Activated T-cell treated with anti-CD3 and anti-CD28 coated beads, Interleukin-2, amount 50 U/mL, for 72 hours (primary cell): ENCODE measurements around the gene DCDC2B. TPM values are rescaled to one million over a fixed set of nuclear protein-coding genes. Genes with fewer than 3 reads are reported as not detected.
A peak's percentile ranks its signal among the peaks of the same experiment; 100 is the strongest.

Source experiments
- ATAC-seq, 2 donors: fragments of 150-1000 bp; cut with Tn5 transposase; replicated peaks in 1 of 2; 2 replicates each; pipeline ENCODE4 v1.10.0; 2021; ENCODE audit warnings: moderate library complexity in 2 of 2, mild to moderate bottlenecking in 1 of 2
- DNase-seq, 2 donors: peaks; one replicate each; pipeline ENCODE4 v3.0.0; 2021 to 2022; ENCODE audit warnings: mixed read lengths in 1 of 2
- H3K27ac Mint-ChIP-seq: one replicate; pipeline ENCODE4 v1.8.0; 2022; ENCODE audit warnings: mild to moderate bottlenecking, moderate library complexity, mixed read lengths
- H3K27me3 Mint-ChIP-seq: one replicate; pipeline ENCODE4 v1.8.0; 2022; ENCODE audit warnings: low read depth, mixed read lengths
- H3K36me3 Mint-ChIP-seq, 2 donors: one replicate each; pipeline ENCODE4 v1.8.0; 2022; ENCODE audit warnings: mixed read lengths in 2 of 2, mild to moderate bottlenecking in 1 of 2; ENCODE audit not compliant: insufficient read depth in 2 of 2
- H3K4me1 Mint-ChIP-seq: one replicate; pipeline ENCODE4 v1.8.0; 2022; ENCODE audit warnings: low read depth, mixed read lengths
- H3K4me3 Mint-ChIP-seq, 2 donors: one replicate each; pipeline ENCODE4 v1.8.0; 2022; ENCODE audit warnings: mild to moderate bottlenecking in 2 of 2, mixed read lengths in 2 of 2, moderate library complexity in 2 of 2
- H3K9me3 Mint-ChIP-seq, 2 donors: one replicate each; pipeline ENCODE4 v1.8.0; 2022; ENCODE audit warnings: mixed read lengths in 2 of 2
- total RNA-seq, 2 donors: library from RNA; stranded (reverse); gene quantifications; one replicate each; pipeline ENCODE4 v1.2.3, GENCODE V29; 2022

Gene DCDC2B
- total RNA-seq, 2 donors from 2014 or later, result 0.21 TPM; not detected in 1

DNA sequence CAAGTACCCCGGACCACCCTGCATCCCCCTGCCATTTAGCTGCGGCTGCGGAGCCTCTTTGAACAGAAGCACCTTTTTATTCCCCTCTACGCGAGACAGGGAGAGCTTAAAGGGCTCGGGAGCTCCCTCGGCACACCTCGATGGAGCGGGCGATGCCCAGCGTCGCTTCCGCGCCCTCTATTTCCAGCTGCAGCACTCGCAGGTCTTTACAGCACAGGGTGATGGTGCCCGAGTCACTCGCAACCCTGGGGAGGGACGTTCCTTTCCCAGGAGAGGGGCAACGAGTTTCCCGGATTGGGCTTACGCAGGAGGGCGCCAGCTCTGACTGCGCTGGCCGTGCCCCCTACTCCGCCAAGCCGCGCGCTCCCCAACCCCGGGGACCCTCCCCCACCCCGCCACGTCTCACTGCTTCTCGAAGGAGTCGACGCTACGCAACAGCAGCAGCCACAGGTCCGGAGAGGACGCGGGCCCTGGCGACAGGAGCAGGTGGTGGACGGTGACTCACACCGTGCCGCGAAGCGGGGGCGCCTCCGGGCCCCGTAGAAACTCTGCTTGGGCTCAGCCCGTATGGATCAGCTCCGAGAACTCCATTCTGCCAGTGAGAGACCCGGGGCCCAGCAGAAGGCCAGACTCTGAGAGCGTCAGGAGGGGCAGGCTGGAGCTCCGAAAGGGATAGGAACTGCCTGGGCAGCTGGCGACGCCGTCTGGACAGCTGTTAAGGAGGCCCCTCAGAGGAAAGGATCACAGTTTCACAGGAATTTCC lies 32.3 kb downstream of the DCDC2B start:
- H3K4me3 Mint-ChIP-seq, result peak overlapping the region; percentile 90 to 92
- DNase-seq (peak; percentile 56 to 58), ATAC-seq (peak; percentile 72)
- H3K27ac Mint-ChIP-seq, result no peak overlapping the region
- peaks cover 29% of the 10 kb centered on the region for H3K4me1 Mint-ChIP-seq
- H3K36me3 Mint-ChIP-seq, result no peaks in the 10 kb centered on the region
- H3K9me3 Mint-ChIP-seq, result no peaks in the 10 kb centered on the region
- no peaks in the 10 kb centered on the region for H3K27me3 Mint-ChIP-seq

- DNase-seq, result no peak
- Mint-ChIP-seq H3K27me3 (no peaks in the 10 kb centered on the region), H3K4me1 (peaks cover 41% of the 10 kb centered on the region), H3K27ac (no peak overlapping the region), H3K4me3 (no peak overlapping the region), H3K9me3 (no peaks in the 10 kb centered on the region), H3K36me3 (no peaks in the 10 kb centered on the region)
- no peak for ATAC-seq
Observed at GRCh38 chr1:32242341-32242851, 33.5 kb downstream of the DCDC2B start.

GRCh38 chr1:32246888-32247273 lies 38.0 kb downstream of the DCDC2B start, which contains the start of gene FAM167B:
FAM167B (plus strand) TSS chr1:32247222; CDS start chr1:32247422, 200 bp downstream.
- Mint-ChIP-seq H3K4me3 (peak within 1 kb of the TSS; percentile 74 to 91), H3K9me3 (no peaks in the 10 kb centered on the region), H3K4me1 (peaks cover 68% of the 10 kb centered on the region), H3K36me3 (peaks cover 3 to 4% of the 10 kb centered on the region in 2 donors), H3K27me3 (no peaks in the 10 kb centered on the region), H3K27ac (peak within 1 kb of the TSS; percentile 72)
- no peak for ATAC-seq
- no peak for DNase-seq

- H3K4me3 Mint-ChIP-seq, result peak overlapping the region; percentile 74 to 91
- no peaks in the 10 kb centered on the region for H3K9me3 Mint-ChIP-seq
Observed at GRCh38 chr1:32247452-32247851, 38.6 kb downstream of the DCDC2B start.

DNA sequence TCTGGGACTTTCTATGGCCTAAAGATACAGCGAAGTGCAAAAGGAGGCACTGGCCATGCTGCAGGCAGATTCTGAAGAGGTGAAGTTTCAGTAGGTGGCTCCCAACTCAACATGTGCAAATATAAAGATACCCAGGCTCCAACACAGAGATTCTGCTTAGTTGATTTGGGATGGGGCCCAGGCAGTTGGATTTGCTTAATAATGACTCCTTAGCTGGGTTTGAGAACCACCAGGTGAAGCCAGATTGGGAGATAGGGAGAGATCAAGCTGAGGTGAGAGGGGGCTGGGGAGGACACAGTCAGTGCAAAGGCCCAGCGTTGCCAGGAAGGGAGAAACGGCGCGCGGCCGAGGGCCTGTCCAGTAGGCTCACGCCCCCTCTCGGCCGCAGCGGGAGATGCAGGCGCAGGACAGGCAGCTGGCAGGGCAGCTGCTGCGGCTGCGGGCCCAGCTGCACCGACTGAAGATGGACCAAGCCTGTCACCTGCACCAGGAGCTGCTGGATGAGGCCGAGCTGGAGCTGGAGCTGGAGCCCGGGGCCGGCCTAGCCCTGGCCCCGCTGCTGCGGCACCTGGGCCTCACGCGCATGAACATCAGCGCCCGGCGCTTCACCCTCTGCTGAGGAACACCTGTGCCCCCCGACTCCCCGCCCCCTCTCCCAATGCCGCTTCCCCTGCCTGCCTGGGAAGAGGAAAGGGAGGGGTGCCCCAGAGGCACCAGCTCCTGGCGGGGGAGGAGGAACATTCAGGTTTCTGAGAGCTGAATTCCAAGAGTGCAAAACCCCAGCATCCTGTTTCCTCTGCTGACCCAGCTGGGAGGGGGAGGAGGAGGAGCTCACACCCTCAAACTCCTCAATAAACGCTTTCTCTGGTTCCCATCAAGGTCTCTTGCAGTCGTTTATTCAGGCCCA lies 39.3 kb downstream of the DCDC2B start:
- peaks cover 67% of the 10 kb centered on the region for H3K4me1 Mint-ChIP-seq
- no peaks in the 10 kb centered on the region for H3K9me3 Mint-ChIP-seq
- peak overlapping the region; percentile 72 for H3K27ac Mint-ChIP-seq
- peak; percentile 89 to 93 for DNase-seq
- peak overlapping the region; percentile 74 to 91 for H3K4me3 Mint-ChIP-seq
- peak; percentile 32 to 35 for ATAC-seq
- no peaks in the 10 kb centered on the region for H3K27me3 Mint-ChIP-seq
- peaks cover 11 to 13% of the 10 kb centered on the region in 2 donors for H3K36me3 Mint-ChIP-seq

More at GRCh38 chr1:32247452-32247851, 38.6 kb downstream of the DCDC2B start:
- no peak for DNase-seq
- peaks cover 7% of the 10 kb centered on the region in 2 donors for H3K36me3 Mint-ChIP-seq
- H3K27ac Mint-ChIP-seq, result peak overlapping the region; percentile 72
- no peaks in the 10 kb centered on the region for H3K27me3 Mint-ChIP-seq
- ATAC-seq, result no peak
- peaks cover 65% of the 10 kb centered on the region for H3K4me1 Mint-ChIP-seq

GRCh38 chr1:32249831-32250525 lies 41.1 kb downstream of the DCDC2B start:
- H3K9me3 Mint-ChIP-seq, result no peaks in the 10 kb centered on the region
- peak overlapping the region; percentile 91 to 99 for H3K4me3 Mint-ChIP-seq
- no peaks in the 10 kb centered on the region for H3K27me3 Mint-ChIP-seq
- H3K4me1 Mint-ChIP-seq, result peaks cover 80% of the 10 kb centered on the region
- ATAC-seq (peak; percentile 64 to 68), DNase-seq (peak; percentile 82 to 84)
- peak overlapping the region; percentile 100 for H3K27ac Mint-ChIP-seq
- H3K36me3 Mint-ChIP-seq, result peaks cover 13 to 14% of the 10 kb centered on the region in 2 donors

GRCh38 chr1:32250893-32251716 lies 42.2 kb downstream of the DCDC2B start, which contains the start of gene LCK:
LCK (plus strand) TSS chr1:32251265; CDS start chr1:32274330, 23,065 bp downstream.
- Mint-ChIP-seq H3K4me3 (peak within 1 kb of the TSS; percentile 91 to 99), H3K36me3 (peaks cover 13 to 16% of the 10 kb centered on the region in 2 donors), H3K4me1 (peaks cover 75% of the 10 kb centered on the region), H3K27ac (peak within 1 kb of the TSS; percentile 100), H3K27me3 (no peaks in the 10 kb centered on the region), H3K9me3 (no peaks in the 10 kb centered on the region)
- DNase-seq, result peak; percentile 84 to 86
- ATAC-seq, result peak; percentile 51 to 55

GRCh38 chr1:32255072-32256071 lies 46.5 kb downstream of the DCDC2B start:
- Mint-ChIP-seq H3K27me3 (no peaks in the 10 kb centered on the region), H3K4me1 (peaks cover 66% of the 10 kb centered on the region), H3K9me3 (no peaks in the 10 kb centered on the region), H3K36me3 (peaks cover 17 to 21% of the 10 kb centered on the region in 2 donors), H3K4me3 (peak overlapping the region; percentile 79 to 95), H3K27ac (peak overlapping the region; percentile 97)
- ATAC-seq (peak; percentile 1 to 9), DNase-seq (peak in 1 of 2 donors; percentile 41)

DNA sequence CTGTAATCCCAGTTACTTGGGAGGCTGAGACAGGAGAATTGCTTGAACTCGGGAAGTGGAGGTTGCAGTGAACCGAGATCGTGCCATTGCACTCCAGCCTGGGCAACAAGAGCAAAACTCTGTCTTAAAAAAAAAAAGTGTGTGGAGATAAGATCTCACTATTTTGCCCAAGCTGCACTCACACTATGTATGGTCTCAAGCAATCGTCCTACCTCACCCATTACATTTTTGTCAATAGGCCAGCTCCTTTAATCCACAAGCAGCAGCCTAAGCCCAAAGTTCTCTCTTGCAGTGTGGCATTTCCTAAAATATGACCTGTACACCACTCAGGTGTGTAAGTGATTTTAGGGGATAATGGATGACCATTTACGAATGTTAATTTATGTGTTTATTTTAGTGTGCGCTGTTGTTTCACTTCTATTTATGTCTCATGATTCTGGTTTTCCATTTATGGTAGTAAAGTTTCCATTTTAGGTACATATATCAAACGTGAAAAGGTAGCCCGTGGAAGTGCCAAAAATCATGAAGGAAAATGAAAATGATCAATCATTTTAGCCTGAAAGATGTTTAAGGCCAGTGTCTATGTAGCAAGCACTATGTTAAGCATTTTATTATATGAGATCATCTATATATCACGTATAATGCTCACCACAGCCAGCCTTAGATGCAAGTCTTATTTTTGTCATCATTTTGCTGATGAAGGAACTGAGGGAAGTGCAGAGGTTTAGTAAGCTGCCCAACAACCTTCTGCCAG lies 47.8 kb downstream of the DCDC2B start:
- Mint-ChIP-seq H3K4me1 (peaks cover 62% of the 10 kb centered on the region), H3K9me3 (no peaks in the 10 kb centered on the region), H3K36me3 (peaks cover 18 to 24% of the 10 kb centered on the region in 2 donors), H3K4me3 (peak overlapping the region; percentile 77 to 98), H3K27ac (peak overlapping the region; percentile 99), H3K27me3 (no peaks in the 10 kb centered on the region)
- DNase-seq (no peak), ATAC-seq (peak; percentile 46 to 55)

DNA sequence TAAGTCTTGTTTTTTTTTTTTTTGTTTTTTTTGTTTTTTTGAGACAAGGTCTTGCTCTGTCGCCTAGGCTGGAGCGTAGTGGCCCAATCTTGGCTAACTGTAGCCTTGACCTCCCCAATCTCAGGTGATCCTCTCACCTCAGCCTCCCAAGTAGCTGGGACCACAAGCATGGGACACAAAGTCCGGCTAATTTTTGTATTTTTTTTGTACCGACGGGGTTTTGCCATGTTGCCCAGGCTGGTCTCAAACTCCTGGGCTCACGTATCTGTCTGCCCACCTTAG lies 48.3 kb downstream of the DCDC2B start:
- Mint-ChIP-seq H3K27me3 (no peaks in the 10 kb centered on the region), H3K36me3 (peaks cover 14 to 22% of the 10 kb centered on the region in 2 donors), H3K4me3 (peak overlapping the region; percentile 77 to 98), H3K27ac (peak overlapping the region; percentile 99), H3K4me1 (peaks cover 62% of the 10 kb centered on the region), H3K9me3 (no peaks in the 10 kb centered on the region)
- ATAC-seq (no peak), DNase-seq (no peak)
